Mammary epithelial cell (primary cell): ENCODE results near the gene CLCN3.

Experiments
- EZH2 ChIP-seq: IDR thresholded peaks from 2 replicates; pipeline ENCODE4 v1.6.1; 2012; ENCODE audit warnings: low read length, inconsistent platforms, borderline replicate concordance
- TF ChIP-seq, protein P1 (sequence below), 2 donors: IDR thresholded peaks in 1 of 2; conservative IDR thresholded peaks in 1 of 2; 2 replicates each; pipeline ENCODE4 v1.5.1; 2011 to 2012; ENCODE audit warnings: inconsistent platforms in 2 of 2, low read length in 2 of 2, mild to moderate bottlenecking in 2 of 2, control low read depth in 1 of 2, low read depth in 1 of 2; ENCODE audit not compliant: insufficient read depth in 1 of 2; ENCODE audit errors: extremely low read depth in 1 of 2

DNA sequence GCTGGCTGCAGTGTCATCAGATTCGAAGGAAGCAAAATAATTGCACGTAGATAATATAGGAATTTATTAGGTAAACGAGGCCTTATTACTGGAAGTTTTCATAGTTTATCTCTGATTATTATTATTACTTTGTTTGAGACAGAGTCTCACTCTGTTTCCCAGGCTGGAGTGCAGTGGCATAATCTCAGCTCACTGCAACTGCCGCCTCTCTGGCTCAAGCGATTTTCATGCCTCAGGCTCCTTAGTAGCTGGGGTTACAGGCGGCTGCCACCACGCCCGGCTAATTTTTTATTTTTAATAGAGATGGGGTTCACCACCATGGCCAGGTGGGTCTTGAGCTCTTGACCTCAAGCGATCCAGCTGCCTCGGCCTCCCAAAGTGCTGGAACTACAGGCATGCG lies 12.5 kb downstream of the CLCN3 start:
- TF ChIP-seq EZH2 = no peak
- TF ChIP-seq, protein P1, sequence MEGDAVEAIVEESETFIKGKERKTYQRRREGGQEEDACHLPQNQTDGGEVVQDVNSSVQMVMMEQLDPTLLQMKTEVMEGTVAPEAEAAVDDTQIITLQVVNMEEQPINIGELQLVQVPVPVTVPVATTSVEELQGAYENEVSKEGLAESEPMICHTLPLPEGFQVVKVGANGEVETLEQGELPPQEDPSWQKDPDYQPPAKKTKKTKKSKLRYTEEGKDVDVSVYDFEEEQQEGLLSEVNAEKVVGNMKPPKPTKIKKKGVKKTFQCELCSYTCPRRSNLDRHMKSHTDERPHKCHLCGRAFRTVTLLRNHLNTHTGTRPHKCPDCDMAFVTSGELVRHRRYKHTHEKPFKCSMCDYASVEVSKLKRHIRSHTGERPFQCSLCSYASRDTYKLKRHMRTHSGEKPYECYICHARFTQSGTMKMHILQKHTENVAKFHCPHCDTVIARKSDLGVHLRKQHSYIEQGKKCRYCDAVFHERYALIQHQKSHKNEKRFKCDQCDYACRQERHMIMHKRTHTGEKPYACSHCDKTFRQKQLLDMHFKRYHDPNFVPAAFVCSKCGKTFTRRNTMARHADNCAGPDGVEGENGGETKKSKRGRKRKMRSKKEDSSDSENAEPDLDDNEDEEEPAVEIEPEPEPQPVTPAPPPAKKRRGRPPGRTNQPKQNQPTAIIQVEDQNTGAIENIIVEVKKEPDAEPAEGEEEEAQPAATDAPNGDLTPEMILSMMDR (conservative IDR thresholded peaks at IDR 0.05 in 1 of 2, IDR thresholded peaks at IDR 0.05 in 1 of 2; ENCODE audit: extremely low read depth in 1 of 2, insufficient read depth in 1 of 2, low read depth in 1 of 2, low read length in 2 of 2) = no peak
